Measurements from ENCODE around the gene KLHL29. TPM values are rescaled to one million over a fixed set of nuclear protein-coding genes. Genes with fewer than 3 reads are reported as not detected.

Gene KLHL29
- total RNA-seq, 1 experiment from 2014 or later, result 2.4 TPM

DNA sequence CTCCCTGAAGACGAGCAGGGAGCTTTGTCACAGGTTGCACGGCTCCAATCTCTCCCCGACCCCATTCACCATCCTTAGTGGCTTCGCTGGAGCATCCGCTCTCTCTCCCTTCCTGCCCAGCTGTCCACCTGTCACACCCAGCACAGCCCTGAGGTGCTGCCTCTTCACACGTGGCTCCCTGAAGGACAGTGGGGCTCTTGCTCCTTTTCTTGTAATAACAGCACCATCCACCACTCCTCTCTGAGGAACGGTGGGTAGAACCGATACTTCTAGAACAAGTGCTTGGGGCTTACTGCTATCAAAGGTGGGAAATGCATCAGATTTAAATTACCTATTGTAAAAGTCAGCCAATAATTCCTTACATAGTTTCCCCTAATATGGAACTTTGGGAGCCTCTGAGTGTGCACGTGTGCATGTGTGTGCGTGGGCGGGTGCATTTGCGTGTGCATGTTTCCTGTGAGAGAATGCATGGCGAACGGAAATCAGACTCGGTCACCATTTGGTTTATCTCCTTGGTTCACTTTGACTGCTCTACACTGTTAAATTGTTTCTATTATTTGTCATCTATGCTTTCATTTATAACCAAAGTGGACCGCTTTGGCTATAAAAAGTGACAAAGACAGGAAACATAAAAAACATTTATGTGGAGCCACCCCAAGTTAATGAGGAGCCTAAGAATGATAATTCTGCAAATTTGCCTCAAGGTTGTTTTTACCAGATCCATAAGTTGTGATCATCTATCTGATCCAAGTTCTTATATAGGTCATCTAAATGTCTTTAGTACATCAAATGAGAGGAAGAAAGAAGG, 39.1 kb downstream of the KLHL29 start:
- Histone ChIP-seq H3K79me2 (ENCODE audit: insufficient read depth, low read length) (no peaks in the 10 kb centered on the region), H3K9ac (ENCODE audit: extremely low read depth, insufficient read length, low read length) (no peak overlapping the region), H4K8ac (replicated peaks; ENCODE audit: insufficient read length, low read depth, low read length) (no peak overlapping the region), H4K91ac (ENCODE audit: insufficient read length, low read depth, low read length) (no peak overlapping the region), H2BK20ac (ENCODE audit: low read depth, low read length, poor library complexity, severe bottlenecking) (no peak overlapping the region), H3K23ac (ENCODE audit: insufficient read length, low read depth, low read length) (no peak overlapping the region), H3T11ph (ENCODE audit: low read length) (no peak overlapping the region), H3K4me1 (ENCODE audit: insufficient read depth, low read length) (peaks cover 3% of the 10 kb centered on the region; the same call in 1 of the 2 replicates), H2AFZ (ENCODE audit: low read length) (no peak overlapping the region), H4K20me1 (ENCODE audit: control insufficient read depth, insufficient read depth, insufficient read length) (no peaks in the 10 kb centered on the region), H2BK120ac (ENCODE audit: low read depth, low read length, poor library complexity, severe bottlenecking) (no peak overlapping the region), H4K5ac (ENCODE audit: insufficient read length, low read depth, low read length) (no peak overlapping the region), H3K23me2 (ENCODE audit: insufficient read length, low read depth, low read length, poor library complexity, severe bottlenecking) (no peaks in the 10 kb centered on the region), H3K9me3 (ENCODE audit: control insufficient read depth, low read depth, low read length) (no peaks in the 10 kb centered on the region), H3K14ac (ENCODE audit: insufficient read depth, low read length) (no peak overlapping the region), H2BK15ac (ENCODE audit: low read depth, low read length) (no peak overlapping the region), H2BK5ac (ENCODE audit: insufficient read length, low read length) (no peak overlapping the region), H3K18ac (ENCODE audit: insufficient read length, low read depth, low read length) (no peak overlapping the region), H2AK5ac (ENCODE audit: insufficient read length, low read length) (no peak overlapping the region), H2BK12ac (ENCODE audit: insufficient read length, low read depth, low read length) (no peak overlapping the region), H3K79me1 (ENCODE audit: insufficient read depth, low read depth, low read length, poor library complexity, severe bottlenecking) (no peaks in the 10 kb centered on the region), H3K56ac (ENCODE audit: insufficient read length, low read depth, low read length) (no peak overlapping the region), H3K27ac (ENCODE audit: insufficient read length, low read depth, low read length) (no peak overlapping the region), H3K4ac (ENCODE audit: low read depth, low read length) (no peak overlapping the region), H3K4me2 (ENCODE audit: insufficient read depth, insufficient read length, low read length) (no peak overlapping the region), H3K27me3 (ENCODE audit: insufficient read depth, low read length) (no peaks in the 10 kb centered on the region)
- Mint-ChIP-seq H3K27ac (peak overlapping the region in 2 of 3 experiments; percentile 16 to 66; a peak in 2 of 7 replicates), H3K4me1 (peaks cover 13 to 24% of the 10 kb centered on the region in 2 experiments), H3K36me3 (ENCODE audit: insufficient read depth in 1 of 3, low read depth in 3 of 3) (no peaks in the 10 kb centered on the region), H3K27me3 (ENCODE audit: low read depth) (no peaks in the 10 kb centered on the region; the same call in none of the 2 replicates), H3K9me3 (no peaks in the 10 kb centered on the region), H3K4me3 (no peak overlapping the region; a peak in 1 of 5 replicates)
- peak; percentile 2 for DNase-seq
- WGBS (ENCODE audit: extremely low coverage, insufficient read length, low lambda C conversion rate), result no CpG with 5 or more reads among the region's 16 CpGs
- TF ChIP-seq, protein P1, sequence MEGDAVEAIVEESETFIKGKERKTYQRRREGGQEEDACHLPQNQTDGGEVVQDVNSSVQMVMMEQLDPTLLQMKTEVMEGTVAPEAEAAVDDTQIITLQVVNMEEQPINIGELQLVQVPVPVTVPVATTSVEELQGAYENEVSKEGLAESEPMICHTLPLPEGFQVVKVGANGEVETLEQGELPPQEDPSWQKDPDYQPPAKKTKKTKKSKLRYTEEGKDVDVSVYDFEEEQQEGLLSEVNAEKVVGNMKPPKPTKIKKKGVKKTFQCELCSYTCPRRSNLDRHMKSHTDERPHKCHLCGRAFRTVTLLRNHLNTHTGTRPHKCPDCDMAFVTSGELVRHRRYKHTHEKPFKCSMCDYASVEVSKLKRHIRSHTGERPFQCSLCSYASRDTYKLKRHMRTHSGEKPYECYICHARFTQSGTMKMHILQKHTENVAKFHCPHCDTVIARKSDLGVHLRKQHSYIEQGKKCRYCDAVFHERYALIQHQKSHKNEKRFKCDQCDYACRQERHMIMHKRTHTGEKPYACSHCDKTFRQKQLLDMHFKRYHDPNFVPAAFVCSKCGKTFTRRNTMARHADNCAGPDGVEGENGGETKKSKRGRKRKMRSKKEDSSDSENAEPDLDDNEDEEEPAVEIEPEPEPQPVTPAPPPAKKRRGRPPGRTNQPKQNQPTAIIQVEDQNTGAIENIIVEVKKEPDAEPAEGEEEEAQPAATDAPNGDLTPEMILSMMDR (conservative IDR thresholded peaks at IDR 0.05), result no peak
